SK-N-SH treated with all-trans-retinoic acid at 6 μM for 48 hours (cell line): Measurements from ENCODE around the gene TRPM7.

Experiments used
- CREB5 ChIP-seq: fragments of 250-450 bp; sonication (Bioruptor Pico); IDR thresholded peaks from 2 replicates; pipeline ENCODE4 v1.5.1; 2020; ENCODE audit warnings: low read depth, mild to moderate bottlenecking, moderate library complexity
- GLIS3 ChIP-seq: fragments of 250-450 bp; sonication (Bioruptor Pico); IDR thresholded peaks from 2 replicates; pipeline ENCODE4 v1.5.0; 2020; ENCODE audit warnings: mild to moderate bottlenecking, moderate library complexity
- OSR1 ChIP-seq: fragments of 250-450 bp; sonication (Bioruptor Pico); IDR thresholded peaks from 2 replicates; pipeline ENCODE4 v1.8.0; 2022; ENCODE audit warnings: moderate library complexity, mild to moderate bottlenecking, inconsistent platforms
- PPARA ChIP-seq: fragments of 250-450 bp; sonication (Bioruptor Pico); IDR thresholded peaks from 2 replicates; pipeline ENCODE4 v1.5.0; 2020; ENCODE audit warnings: mild to moderate bottlenecking, borderline replicate concordance
- RARB ChIP-seq: fragments of 250-450 bp; sonication (Bioruptor Pico); IDR thresholded peaks from 2 replicates; pipeline ENCODE4 v1.8.0; 2021; ENCODE audit warnings: mild to moderate bottlenecking, moderate library complexity
- TOX ChIP-seq: fragments of 250-450 bp; sonication (Bioruptor Pico); IDR thresholded peaks from 2 replicates; pipeline ENCODE4 v1.8.0; 2021; ENCODE audit warnings: mild to moderate bottlenecking, moderate library complexity, borderline replicate concordance
- ZC3H10 ChIP-seq: fragments of 250-450 bp; sonication (Bioruptor Pico); IDR thresholded peaks from 2 replicates; pipeline ENCODE4 v1.5.1; 2021; ENCODE audit warnings: mild to moderate bottlenecking, moderate library complexity
- ZFP3 ChIP-seq: fragments of 250-450 bp; sonication (Bioruptor Pico); IDR thresholded peaks from 2 replicates; pipeline ENCODE4 v1.5.0; 2020; ENCODE audit warnings: mild to moderate bottlenecking, moderate library complexity
- ZFP30 ChIP-seq: fragments of 450-650 bp; formaldehyde crosslinking; IDR thresholded peaks from 2 replicates; pipeline ENCODE4 v1.5.0; 2022; ENCODE audit warnings: mild to moderate bottlenecking, moderate library complexity
- ZNF565 ChIP-seq: fragments of 450-650 bp; formaldehyde crosslinking; conservative IDR thresholded peaks from 2 replicates; pipeline ENCODE4 v1.5.0; 2020; ENCODE audit warnings: low read depth, mild to moderate bottlenecking, moderate library complexity
- ZNF8 ChIP-seq: fragments of 450-650 bp; formaldehyde crosslinking; IDR thresholded peaks from 2 replicates; pipeline ENCODE4 v1.5.0; 2020; ENCODE audit warnings: mild to moderate bottlenecking, moderate library complexity

DNA sequence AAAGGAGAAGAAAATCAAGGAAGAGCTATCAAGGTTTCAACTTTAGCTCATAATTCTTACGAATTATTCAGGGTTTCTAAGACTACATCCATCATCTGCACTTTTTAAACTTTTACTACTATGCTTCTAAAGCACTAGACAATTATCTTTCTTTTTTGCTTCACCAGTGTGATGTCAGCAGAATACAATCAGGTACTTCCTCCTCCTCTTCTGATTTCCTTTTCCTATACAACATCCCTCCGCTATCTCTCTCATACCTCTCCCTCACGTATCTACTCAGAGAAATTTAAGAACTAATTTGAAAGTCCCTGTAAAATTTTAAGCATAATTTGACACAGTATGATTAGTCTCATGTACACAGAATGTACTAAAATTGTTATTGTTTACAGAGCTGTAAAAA, 92.8 kb downstream of the TRPM7 start:
- no peak for TF ChIP-seq ZFP3
- TF ChIP-seq ZFP30 (CRISPR knock-in tag) = no peak
- no peak for TF ChIP-seq TOX (CRISPR knock-in tag)
- TF ChIP-seq PPARA = no peak
- no peak for TF ChIP-seq ZNF8 (CRISPR knock-in tag)
- no peak for TF ChIP-seq ZC3H10 (CRISPR knock-in tag)
- TF ChIP-seq GLIS3 (CRISPR knock-in tag) = no peak
- no peak for TF ChIP-seq ZNF565 (CRISPR knock-in tag)
- TF ChIP-seq RARB = no peak
- no peak for TF ChIP-seq OSR1 (CRISPR knock-in tag)
- no peak for TF ChIP-seq CREB5
